ENCODE measurements around the gene WSCD2.

WSCD2 gene

DNA sequence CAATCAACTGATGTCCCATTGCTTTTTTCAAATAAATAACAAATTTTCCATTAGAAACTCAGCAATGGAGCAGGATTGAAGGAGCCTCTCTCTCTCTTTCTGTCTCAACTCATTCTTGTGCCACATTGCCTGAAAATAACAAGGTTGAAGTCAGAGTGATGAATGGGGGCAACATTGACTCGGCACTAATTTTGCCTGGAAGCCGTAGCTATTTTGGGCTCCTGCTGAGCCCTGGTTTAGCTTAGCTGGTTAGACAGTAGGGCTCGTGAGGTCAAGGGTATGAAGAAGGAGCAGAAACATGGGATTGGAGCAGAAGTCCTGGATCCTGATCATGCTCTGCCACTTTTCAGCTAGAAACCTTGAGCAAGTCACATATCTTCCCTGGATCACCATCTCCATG lies 38.9 kb downstream of the WSCD2 start:
- no peak for DNase-seq

GRCh38 chr12:108169708-108170107 lies 40.6 kb downstream of the WSCD2 start:
- DNase-seq = no peak

GRCh38 chr12:108170164-108170563 lies 41.1 kb downstream of the WSCD2 start:
- no peak for DNase-seq

DNA sequence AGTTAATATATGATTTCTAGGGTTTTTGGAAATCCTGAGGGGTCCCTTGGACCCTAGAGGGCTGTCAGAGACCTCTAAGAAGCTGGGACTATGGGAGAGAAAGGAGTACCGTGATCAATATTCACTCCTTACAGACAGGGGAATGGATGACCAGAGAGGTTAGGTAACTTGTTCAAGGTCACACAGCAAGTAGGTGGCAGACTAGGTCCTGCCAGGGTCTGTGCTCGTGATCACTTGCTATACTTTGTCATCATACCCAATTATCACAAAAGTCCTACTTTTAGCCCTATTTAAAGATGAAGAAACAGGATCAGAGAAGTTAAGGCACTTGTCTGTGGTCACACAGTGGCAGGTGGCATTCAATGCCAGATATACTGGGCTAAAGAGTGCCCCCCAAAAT lies 42.9 kb downstream of the WSCD2 start:
- no peak for DNase-seq

GRCh38 chr12:108173160-108173559 lies 44.1 kb downstream of the WSCD2 start:
- no peak for DNase-seq

DNA sequence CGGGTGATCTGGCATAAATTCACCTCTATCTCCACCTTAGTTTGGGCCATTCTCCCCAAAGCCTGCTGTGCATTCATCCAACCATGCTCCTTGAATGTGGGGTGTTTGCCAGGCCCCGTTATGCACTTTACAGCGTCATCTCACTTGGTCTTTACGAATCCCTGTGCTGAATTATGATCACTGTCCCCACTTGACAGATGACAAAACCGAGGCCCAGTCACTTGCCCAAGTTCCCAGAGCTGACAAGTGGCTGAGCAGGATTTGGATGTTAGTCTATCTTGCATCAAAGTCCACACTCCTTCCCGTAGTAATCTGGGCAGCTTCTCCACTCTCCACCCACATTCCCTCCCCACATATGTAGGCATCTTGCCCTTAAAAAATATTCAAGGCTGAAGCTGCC lies 44.8 kb downstream of the WSCD2 start:
- DNase-seq = no peak

GRCh38 chr12:108174641-108175040 lies 45.6 kb downstream of the WSCD2 start:
- DNase-seq = no peak

DNA sequence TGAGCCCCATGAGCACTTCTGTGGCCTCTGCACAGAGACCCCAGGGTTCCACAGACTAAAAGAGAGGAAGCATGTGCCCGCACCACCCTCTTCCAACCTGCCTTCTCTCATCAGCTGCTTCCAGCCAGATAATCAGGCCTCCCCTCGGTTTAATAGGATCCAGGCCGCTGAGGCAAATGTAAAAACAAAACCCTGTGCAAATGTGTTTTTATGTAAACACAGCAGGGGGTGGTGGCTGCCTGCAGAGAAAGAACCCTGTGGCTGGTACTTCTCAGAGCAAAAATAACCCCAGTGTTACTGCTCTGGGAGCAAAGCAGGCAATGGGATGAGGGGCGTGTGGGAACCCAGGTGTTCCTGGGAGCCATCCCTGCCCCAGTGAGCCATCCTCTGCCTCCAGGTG lies 46.2 kb downstream of the WSCD2 start:
- DNase-seq = no peak

DNA sequence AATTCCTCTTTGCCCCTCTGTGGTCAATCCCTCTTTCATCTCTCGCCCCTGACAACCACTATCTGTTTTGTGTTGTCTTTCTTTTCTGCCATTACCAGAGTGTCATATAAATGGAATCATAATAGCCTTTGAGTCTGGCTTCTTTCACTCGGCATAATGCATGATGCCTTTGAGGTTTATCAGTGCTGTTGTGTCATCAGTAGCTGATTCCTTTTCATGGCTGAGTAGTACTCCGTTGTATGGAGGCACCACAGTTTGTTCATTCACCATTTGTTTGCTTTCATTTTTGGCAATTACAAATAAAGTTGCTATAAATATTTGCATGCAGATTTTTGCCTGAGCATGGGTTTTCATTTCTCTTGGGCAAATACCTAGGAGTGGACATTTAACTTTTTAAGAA lies 47.2 kb downstream of the WSCD2 start:
- no peak for DNase-seq

DNA sequence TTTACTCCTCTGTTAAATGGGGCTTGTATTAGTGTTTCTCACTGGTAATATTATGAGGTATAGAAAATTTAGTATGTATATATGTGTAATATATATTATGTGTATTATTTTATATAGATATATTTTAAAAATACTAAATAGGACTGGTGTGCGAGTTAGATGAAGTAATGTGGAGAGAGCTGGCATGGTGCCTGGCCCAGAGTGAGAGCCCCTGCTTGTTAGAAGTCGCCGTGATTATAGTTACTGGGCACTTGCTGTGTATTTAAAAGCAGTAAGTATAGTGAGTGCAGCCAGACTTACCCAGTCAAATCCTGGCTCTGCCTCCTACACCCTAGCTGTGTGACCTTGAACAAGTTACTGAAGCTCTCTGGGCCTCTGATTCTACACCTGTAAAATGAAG lies 48.0 kb downstream of the WSCD2 start:
- DNase-seq = no peak

DNA sequence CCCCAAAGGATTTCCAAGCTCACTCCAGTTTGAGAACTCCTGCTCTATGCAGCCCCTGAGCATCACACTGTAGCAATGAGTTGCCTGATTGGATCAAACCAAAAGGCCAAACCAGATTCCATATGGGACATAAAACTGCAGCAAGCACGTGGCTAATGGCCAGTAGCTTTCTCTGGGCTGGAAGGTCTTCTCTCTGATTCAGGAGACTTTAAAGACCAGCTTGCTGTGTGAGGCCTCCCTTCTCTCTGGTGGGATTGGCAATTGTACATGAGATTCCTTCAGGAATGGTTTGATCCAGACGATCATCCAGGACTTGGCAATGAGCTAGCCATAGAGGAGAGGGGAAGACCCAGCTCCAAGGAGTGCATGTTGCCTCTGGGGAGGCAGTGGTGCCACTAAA lies 50.2 kb downstream of the WSCD2 start:
- no peak for DNase-seq

DNA sequence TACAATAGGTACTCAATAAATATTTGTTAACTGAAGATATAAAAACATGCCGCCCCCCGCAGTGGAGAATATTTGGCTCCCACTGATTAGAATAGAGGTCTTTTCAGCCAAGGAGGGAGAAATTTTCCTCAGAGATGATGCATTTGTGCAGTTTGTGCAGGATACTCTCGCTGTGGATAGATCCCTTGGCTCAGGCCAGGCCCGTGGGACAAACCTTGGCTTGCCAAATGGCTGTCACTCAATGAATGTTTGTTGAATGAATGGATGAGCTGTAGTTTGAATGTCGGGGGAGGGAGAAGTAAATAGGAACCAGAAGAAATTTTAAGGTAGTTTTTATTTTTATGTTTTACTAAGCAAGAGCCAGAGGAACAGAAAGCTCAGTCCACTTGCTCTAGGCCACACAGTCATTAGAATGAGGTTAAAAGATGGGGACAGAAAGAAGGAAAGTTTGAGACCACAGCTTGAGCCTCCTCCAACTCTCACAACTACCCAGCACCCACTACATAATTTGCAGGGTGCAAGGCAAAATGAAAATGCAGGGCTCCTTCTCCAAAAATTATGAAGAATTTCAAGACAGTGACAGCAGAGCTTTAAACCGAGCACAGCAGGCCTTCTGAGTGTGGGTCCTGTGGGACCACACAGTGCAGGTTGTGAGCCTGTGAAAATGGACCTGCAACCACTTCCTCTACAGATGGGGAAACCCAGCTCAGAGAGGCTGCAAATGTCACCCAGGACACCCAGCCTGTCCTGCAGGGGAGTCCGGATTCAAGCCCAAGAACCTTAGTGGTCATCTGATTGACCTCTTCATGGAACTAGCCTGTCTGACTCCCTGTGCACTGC lies 51.4 kb downstream of the WSCD2 start:
- DNase-seq = no peak

GRCh38 chr12:108181095-108181454 lies 52.0 kb downstream of the WSCD2 start:
- no peak for DNase-seq

- DNase-seq = no peak
Measured at GRCh38 chr12:108182096-108182495, 53.0 kb downstream of the WSCD2 start.

DNA sequence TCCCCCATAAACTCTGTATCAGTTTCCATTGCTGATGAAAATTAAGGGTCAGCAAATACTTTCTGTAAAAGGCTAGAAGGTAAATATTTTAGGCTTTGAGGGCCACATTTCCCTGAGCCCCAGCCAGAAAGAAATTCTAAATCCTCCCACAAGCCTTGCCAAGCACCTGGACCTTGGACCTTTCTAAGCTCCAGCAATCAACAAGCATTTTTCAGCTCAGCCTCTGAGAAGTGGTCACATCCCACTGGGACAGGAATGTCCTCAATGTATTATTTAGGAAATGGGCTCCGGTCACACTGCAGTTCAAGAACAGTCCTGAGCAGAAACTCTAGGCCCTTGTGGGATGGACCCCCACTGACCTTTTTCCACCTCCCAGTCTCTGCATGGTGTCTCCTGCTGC lies 55.9 kb downstream of the WSCD2 start:
- DNase-seq = no peak

DNA sequence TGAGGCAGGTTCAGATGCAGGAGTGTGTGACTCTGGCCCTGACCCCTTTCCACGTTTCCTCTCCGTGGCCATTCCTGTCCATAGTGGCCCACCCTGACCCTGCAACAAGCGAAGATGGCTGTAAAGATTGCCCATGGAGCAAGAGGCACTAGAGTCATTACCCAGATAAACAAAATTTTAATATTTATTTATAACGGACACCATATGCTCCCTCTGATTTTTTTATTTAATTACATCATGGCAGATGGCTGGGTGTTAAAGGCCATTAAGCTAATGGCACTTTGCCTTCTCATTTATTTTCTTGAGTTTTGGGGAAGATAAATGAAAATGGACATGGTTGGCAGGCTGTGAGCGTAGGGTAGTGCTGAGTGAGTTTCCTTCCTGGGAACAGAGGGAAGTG lies 58.7 kb downstream of the WSCD2 start:
- DNase-seq = no peak

DNA sequence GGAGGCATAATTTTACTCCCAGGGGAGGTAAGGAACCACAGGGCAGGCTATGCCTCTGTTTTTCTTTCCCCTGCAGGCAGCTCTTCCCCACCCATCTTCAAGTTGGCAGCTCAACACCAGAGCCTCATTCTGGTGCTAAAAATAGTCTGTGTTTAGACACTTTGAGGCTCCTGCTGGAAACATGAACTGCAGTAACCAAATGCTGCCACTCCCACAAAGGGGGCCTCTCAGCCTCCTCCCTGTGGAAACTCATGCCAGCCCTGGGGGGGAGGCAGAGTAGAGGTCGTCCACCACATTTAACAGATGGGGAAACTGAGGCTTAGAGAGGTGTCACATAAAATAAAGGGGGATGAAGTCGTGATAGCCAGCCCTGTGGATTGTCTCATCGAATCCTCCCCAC lies 61.4 kb downstream of the WSCD2 start:
- DNase-seq = no peak

DNA sequence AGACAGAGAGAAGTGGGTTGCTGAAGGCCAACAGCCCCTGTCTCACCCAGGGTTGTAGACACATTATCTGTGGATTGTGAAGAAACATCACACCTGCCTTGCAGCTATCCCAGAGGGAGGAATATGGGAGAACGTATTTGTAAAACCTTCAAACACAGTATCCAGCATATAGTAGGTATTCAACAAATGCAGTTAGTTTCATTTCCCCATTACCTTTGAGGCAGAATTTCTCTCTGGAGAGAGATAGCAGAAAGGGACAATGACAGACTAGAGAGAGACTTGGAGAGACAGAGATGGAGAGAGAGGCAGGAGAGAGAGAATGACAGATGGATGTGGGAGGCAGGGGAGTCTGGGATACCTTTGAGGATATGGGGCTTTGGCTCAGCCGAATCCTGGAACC lies 62.0 kb downstream of the WSCD2 start:
- DNase-seq = no peak

GRCh38 chr12:108191938-108192337 lies 62.9 kb downstream of the WSCD2 start:
- DNase-seq = no peak

GRCh38 chr12:108193493-108193892 lies 64.4 kb downstream of the WSCD2 start:
- DNase-seq = no peak

GRCh38 chr12:108193917-108194316 lies 64.8 kb downstream of the WSCD2 start:
- peak; percentile 15 for DNase-seq

GRCh38 chr12:108194585-108194984 lies 65.5 kb downstream of the WSCD2 start:
- DNase-seq = no peak

DNA sequence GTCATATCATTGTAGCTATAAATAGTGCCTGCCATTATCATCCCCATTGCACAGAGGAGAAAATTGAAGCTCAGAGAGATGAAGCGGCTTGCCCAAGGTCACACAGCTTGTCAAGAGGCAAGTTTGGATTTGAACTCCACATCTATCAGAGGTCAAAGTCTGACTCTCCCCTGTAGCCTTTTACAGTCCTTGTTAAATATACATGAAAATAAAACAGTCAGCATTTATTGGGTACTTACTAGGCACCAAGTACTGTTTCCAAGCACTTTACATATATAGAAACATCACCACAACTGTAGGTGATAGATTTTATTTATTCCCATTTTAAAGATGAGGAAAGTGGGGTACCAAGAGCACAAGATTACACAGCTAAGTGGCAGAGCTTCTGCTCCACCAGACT lies 67.2 kb downstream of the WSCD2 start:
- DNase-seq = no peak

DNA sequence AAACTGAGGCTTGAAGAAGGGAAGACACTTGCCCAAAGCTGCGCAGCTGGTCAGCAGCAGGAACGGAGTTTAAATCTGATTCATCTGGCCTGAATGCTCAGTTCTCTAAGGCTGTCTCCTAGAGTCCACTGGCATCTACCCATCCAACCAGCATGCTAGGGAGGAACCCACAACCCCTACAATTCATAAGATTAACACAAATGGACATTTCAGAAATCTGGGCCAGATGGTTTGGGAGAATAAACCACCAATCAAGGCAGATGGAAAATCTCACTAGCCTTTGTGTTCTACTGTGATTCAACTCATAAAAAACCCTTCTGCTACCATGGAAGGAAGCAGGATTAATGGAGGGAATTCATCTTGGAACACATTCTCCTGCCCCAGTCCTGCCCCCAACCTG lies 67.8 kb downstream of the WSCD2 start:
- DNase-seq = no peak

DNA sequence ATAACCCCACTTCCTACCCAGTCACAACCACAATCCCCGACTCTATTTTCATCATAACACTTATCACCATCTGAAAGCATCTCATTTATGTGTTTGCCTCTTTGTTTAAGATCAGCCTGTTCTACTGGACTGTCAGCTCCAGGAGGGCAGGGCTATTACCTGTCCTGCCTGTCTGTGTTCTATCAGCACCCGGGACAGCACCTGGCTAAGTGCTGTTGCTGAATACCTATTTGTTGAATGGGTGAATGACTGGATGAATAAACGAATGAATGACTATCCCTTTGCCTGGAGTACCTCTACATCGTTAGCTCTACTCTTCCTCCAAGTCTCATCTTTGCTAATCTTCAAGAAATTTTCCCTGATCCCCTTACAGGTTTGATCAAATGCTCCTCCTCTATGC lies 69.0 kb downstream of the WSCD2 start:
- DNase-seq = no peak

Measured in fibroblast of skin of back (primary cell).